Activated B cell treated with CpG ODN at 0.5 μM for 24 hours (primary cell): ENCODE data around the gene MORN4. TPM values are rescaled to one million over a fixed set of nuclear protein-coding genes. Genes with fewer than 3 reads are reported as not detected.

Source experiments
- ATAC-seq: fragments of 200-7000 bp; cut with Tn5 transposase; one replicate; pipeline ENCODE4 v1.10.0; 2021; ENCODE audit warnings: low read depth, mild to moderate bottlenecking, moderate library complexity
- CTCF ChIA-PET: fragments of 350-600 bp; sonication (Branson Sonifier 250); formaldehyde crosslinking; loops from one replicate; lab custom pipeline; 2021; ENCODE audit warnings: antibody characterized with exemption; lab: Charles Lee
- POLR2A ChIA-PET: fragments of 350-600 bp; sonication (Branson Sonifier 250); formaldehyde crosslinking; loops from one replicate; lab custom pipeline; 2021; ENCODE audit warnings: antibody characterized with exemption; lab: Charles Lee
- DNase-seq: peaks from one replicate; pipeline ENCODE4 v3.0.0; 2022
- H3K27ac Mint-ChIP-seq: one replicate; pipeline ENCODE4 v1.8.0; 2020; ENCODE audit warnings: mixed read lengths
- H3K27me3 Mint-ChIP-seq: one replicate; pipeline ENCODE4 v1.8.0; 2021; ENCODE audit warnings: mixed read lengths
- H3K36me3 Mint-ChIP-seq: one replicate; pipeline ENCODE4 v1.8.0; 2021; ENCODE audit warnings: low read depth, mixed read lengths
- H3K4me1 Mint-ChIP-seq: one replicate; pipeline ENCODE4 v1.8.0; 2021; ENCODE audit warnings: mixed read lengths
- H3K4me3 Mint-ChIP-seq: one replicate; pipeline ENCODE4 v1.8.0; 2020; ENCODE audit warnings: mild to moderate bottlenecking, mixed read lengths
- H3K9me3 Mint-ChIP-seq: one replicate; pipeline ENCODE4 v1.8.0; 2020; ENCODE audit warnings: mixed read lengths
- CTCF ChIP-seq: fragments of 200-600 bp; IDR thresholded peaks from one replicate; pipeline ENCODE4 v1.8.0; 2022; ENCODE audit warnings: antibody characterized with exemption, mild to moderate bottlenecking
- intact Hi-C: fragments of 100-400 bp; cut with micrococcal nuclease; formaldehyde crosslinking; loops from one replicate; pipeline ENCODE4 v1.15.1; 2024
- total RNA-seq: library from RNA; stranded (reverse); gene quantifications from 2 replicates; pipeline ENCODE4 v1.2.3, GENCODE V29; 2022

Gene MORN4
- total RNA-seq, 1 donor from 2014 or later: 2.9 TPM

GRCh38 chr10:97570789-97571471 lies 62.4 kb downstream of the MORN4 start:
- H3K4me1 Mint-ChIP-seq: no peaks in the 10 kb centered on the region
- no peak for TF ChIP-seq CTCF
- intact Hi-C loops: no loop called here

GRCh38 chr10:97570146-97570788 lies 63.0 kb downstream of the MORN4 start:
- no peak for DNase-seq
- Mint-ChIP-seq H3K36me3 (no peaks in the 10 kb centered on the region), H3K27me3 (peaks cover 4% of the 10 kb centered on the region), H3K27ac (no peak overlapping the region), H3K4me3 (no peak overlapping the region), H3K4me1 (no peaks in the 10 kb centered on the region), H3K9me3 (no peaks in the 10 kb centered on the region)
- ChIA-PET POLR2A (no interaction called here), CTCF (interaction anchor here (2.3 kb wide), 1 partner anchor 161 kb away, joined by 9 read pairs; no protein-coding TSS in a partner anchor)
- TF ChIP-seq CTCF: no peak
- no peak for ATAC-seq
- intact Hi-C loops: no loop called here

More at GRCh38 chr10:97570789-97571471, 62.4 kb downstream of the MORN4 start:
- Mint-ChIP-seq H3K27ac (no peak overlapping the region), H3K36me3 (no peaks in the 10 kb centered on the region), H3K9me3 (no peaks in the 10 kb centered on the region), H3K27me3 (peaks cover 4% of the 10 kb centered on the region), H3K4me3 (no peak overlapping the region)
- ATAC-seq (no peak), DNase-seq (no peak)
- CTCF ChIA-PET: interaction anchor here (0.7 to 2.3 kb wide), 4 partner anchors 14 to 471 kb away, joined by 3 to 9 read pairs (median 6); partner anchors contain the start of genes HOGA1 and ZFYVE27
- POLR2A ChIA-PET: interaction anchor here (1.2 kb wide), 1 partner anchor 166 kb away, joined by 4 read pairs; the partner anchor contains the start of gene ZFYVE27

GRCh38 chr10:97567891-97568290 lies 65.4 kb downstream of the MORN4 start:
- H3K4me1 Mint-ChIP-seq: no peaks in the 10 kb centered on the region
- H3K27me3 Mint-ChIP-seq: no peaks in the 10 kb centered on the region
- H3K9me3 Mint-ChIP-seq: no peaks in the 10 kb centered on the region
- DNase-seq: no peak
- no peak overlapping the region for H3K27ac Mint-ChIP-seq
- no peak for ATAC-seq
- POLR2A ChIA-PET: no interaction called here
- no peak for TF ChIP-seq CTCF
- no peaks in the 10 kb centered on the region for H3K36me3 Mint-ChIP-seq
- H3K4me3 Mint-ChIP-seq: no peak overlapping the region
- CTCF ChIA-PET: no interaction called here
- intact Hi-C loops: no loop called here

- CTCF ChIA-PET: no interaction called here
- H3K27me3 Mint-ChIP-seq: no peaks in the 10 kb centered on the region
- intact Hi-C loops: no loop called here
- H3K9me3 Mint-ChIP-seq: no peaks in the 10 kb centered on the region
- POLR2A ChIA-PET: no interaction called here
- no peak for DNase-seq
- ATAC-seq: no peak
- no peak overlapping the region for H3K27ac Mint-ChIP-seq
- no peak overlapping the region for H3K4me3 Mint-ChIP-seq
- H3K4me1 Mint-ChIP-seq: no peaks in the 10 kb centered on the region
- no peak for TF ChIP-seq CTCF
- no peaks in the 10 kb centered on the region for H3K36me3 Mint-ChIP-seq
Measured at GRCh38 chr10:97566336-97566996, 66.8 kb downstream of the MORN4 start.

GRCh38 chr10:97564776-97565175 lies 68.5 kb downstream of the MORN4 start:
- no peak for ATAC-seq
- CTCF ChIA-PET: interaction anchor here (1.0 kb wide), 1 partner anchor 10 kb away, joined by 3 read pairs; no protein-coding TSS in a partner anchor
- no peak for DNase-seq
- no peaks in the 10 kb centered on the region for H3K9me3 Mint-ChIP-seq
- H3K4me3 Mint-ChIP-seq: no peak overlapping the region
- intact Hi-C loops: no loop called here
- POLR2A ChIA-PET: no interaction called here
- no peaks in the 10 kb centered on the region for H3K27me3 Mint-ChIP-seq
- H3K4me1 Mint-ChIP-seq: no peaks in the 10 kb centered on the region
- TF ChIP-seq CTCF: no peak
- H3K36me3 Mint-ChIP-seq: no peaks in the 10 kb centered on the region
- H3K27ac Mint-ChIP-seq: no peak overlapping the region
